GM12878 (cell line): Measurements from ENCODE around the gene SYCP2. TPM values are rescaled to one million over a fixed set of nuclear protein-coding genes. Genes with fewer than 3 reads are reported as not detected.

Experiments used
- ATAC-seq: fragments of 200-7000 bp; cut with Tn5 transposase; 3 replicates; pipeline ENCODE4 v1.9.1; 2020; ENCODE audit warnings: mild to moderate bottlenecking, moderate library complexity
- BruUV-seq: library from RNA; stranded (reverse); fragments of 400-500 nt; replicated peaks from 2 replicates; lab custom pipeline; 2021; lab: Mats Ljungman, UMichigan
- CTCF ChIA-PET: fragments of 300-600 bp; sonication (Branson Sonifier 250); formaldehyde crosslinking; extraction: SDS; loops from one replicate; lab custom pipeline; 2021; ENCODE audit warnings: inconsistent platforms; lab: Yijun Ruan, JAX
- POLR2A ChIA-PET: fragments of 350-600 bp; formaldehyde crosslinking; extraction: SDS; loops from one replicate; lab custom pipeline; 2021; ENCODE audit warnings: inconsistent platforms; lab: Charles Lee
- RAD21 ChIA-PET: fragments of 300-600 bp; sonication (Branson Sonifier 250); formaldehyde crosslinking; loops from one replicate; lab custom pipeline; 2023; ENCODE audit warnings: antibody characterized with exemption; ENCODE audit not compliant: unreplicated experiment; lab: Charles Lee
- SMC1A ChIA-PET: fragments of 300-600 bp; sonication (Branson Sonifier 250); formaldehyde crosslinking; loops from one replicate; lab custom pipeline; 2023; ENCODE audit not compliant: unreplicated experiment, uncharacterized antibody; lab: Charles Lee
- DNase-seq: peaks from one replicate; pipeline ENCODE4 v3.0.0-alpha.2; 2011; ENCODE audit warnings: low read depth, low spot score
- FAIRE-seq: peaks from 3 replicates; lab custom pipeline; 2011; peaks lifted over from hg19 to GRCh38; lab: Jason Lieb, UNC
- H2AFZ ChIP-seq: 2 replicates; pipeline ENCODE4 v1.6.0; 2011; ENCODE audit warnings: low read depth, low read length, control low read depth; ENCODE audit not compliant: control insufficient read depth
- H3K27ac ChIP-seq: 2 replicates; pipeline ENCODE4 v1.5.1; 2011; ENCODE audit warnings: control low read depth; ENCODE audit not compliant: control insufficient read depth, insufficient read depth
- H3K27me3 ChIP-seq, 2 experiments: replicated peaks in 1 of 2; 2 replicates each; pipeline versions ENCODE4 v1.6.0 to v1.6.1; 2011; ENCODE audit warnings: low read length in 1 of 2; ENCODE audit not compliant: control insufficient read depth in 2 of 2, insufficient read depth in 2 of 2
- H3K36me3 ChIP-seq, 2 experiments: 2 replicates each; pipeline ENCODE4 v1.5.1; 2011; ENCODE audit warnings: low read length in 1 of 2; ENCODE audit not compliant: control insufficient read depth in 2 of 2, insufficient read depth in 2 of 2
- H3K4me1 ChIP-seq: 2 replicates; pipeline ENCODE4 v1.6.1; 2011; ENCODE audit warnings: mild to moderate bottlenecking, low read length, moderate library complexity, mixed read lengths; ENCODE audit not compliant: control insufficient read depth, insufficient read depth
- H3K4me2 ChIP-seq: 2 replicates; pipeline ENCODE4 v1.6.0; 2011; ENCODE audit warnings: control low read depth; ENCODE audit not compliant: control insufficient read depth, insufficient read depth
- H3K4me3 ChIP-seq: fragments of 200-600 bp; sonication (generic); 2 replicates; pipeline ENCODE4 v1.5.1; 2016
- H3K79me2 ChIP-seq: 2 replicates; pipeline ENCODE4 v1.6.0; 2011; ENCODE audit warnings: low read length; ENCODE audit not compliant: control insufficient read depth, insufficient read depth
- H3K9ac ChIP-seq: 2 replicates; pipeline ENCODE4 v1.8.0; 2011; ENCODE audit warnings: low read length, control low read depth, mixed read lengths; ENCODE audit not compliant: control insufficient read depth, insufficient read depth
- H3K9me3 ChIP-seq: replicated peaks from 3 replicates; pipeline ENCODE4 v1.5.1; 2011; ENCODE audit warnings: mild to moderate bottlenecking, low read length; ENCODE audit not compliant: control insufficient read depth, insufficient read depth
- H4K20me1 ChIP-seq: 2 replicates; pipeline ENCODE4 v1.6.0; 2011; ENCODE audit not compliant: control insufficient read depth, insufficient read depth
- BMI1 ChIP-seq: fragments of 450-650 bp; IDR thresholded peaks from 2 replicates; pipeline ENCODE4 v1.6.1; 2016; ENCODE audit warnings: mild to moderate bottlenecking, moderate library complexity, borderline replicate concordance
- CEBPB ChIP-seq, 2 experiments: fragments of 150-350 bp in 1 of 2; IDR thresholded peaks; 2 replicates each; pipeline ENCODE4 v1.6.1; 2012 to 2014; ENCODE audit warnings: low read depth in 2 of 2, low read length in 2 of 2, borderline replicate concordance in 1 of 2, inconsistent platforms in 1 of 2
- DPF2 ChIP-seq: fragments of 450-650 bp; IDR thresholded peaks from 2 replicates; pipeline ENCODE4 v1.6.1; 2017; ENCODE audit warnings: mild to moderate bottlenecking
- E2F4 ChIP-seq: IDR thresholded peaks from 2 replicates; pipeline ENCODE4 v1.6.1; 2012; ENCODE audit warnings: low read depth, low read length, improper control_type of control experiment
- ESRRA ChIP-seq: IDR thresholded peaks from 2 replicates; pipeline ENCODE4 v1.6.1; 2012; ENCODE audit warnings: mild to moderate bottlenecking, low read length, improper control_type of control experiment
- ETV6 ChIP-seq, 2 experiments: fragments of 450-650 bp in 1 of 2; IDR thresholded peaks in 1 of 2; conservative IDR thresholded peaks in 1 of 2; 2 replicates each; pipeline ENCODE4 v1.6.1; 2014; ENCODE audit warnings: antibody characterized with exemption in 1 of 2, borderline replicate concordance in 1 of 2, low read depth in 1 of 2, mild to moderate bottlenecking in 1 of 2, moderate library complexity in 1 of 2
- FOXM1 ChIP-seq: IDR thresholded peaks from 2 replicates; pipeline ENCODE4 v1.6.1; 2012; ENCODE audit warnings: low read depth, mild to moderate bottlenecking, inconsistent platforms, low read length, moderate library complexity
- IKZF1 ChIP-seq: fragments of 450-650 bp; conservative IDR thresholded peaks from 2 replicates; pipeline ENCODE4 v1.6.1; 2017; ENCODE audit warnings: antibody characterized with exemption, mild to moderate bottlenecking
- IRF3 ChIP-seq: fragments of 450-650 bp; IDR thresholded peaks from 2 replicates; pipeline ENCODE4 v1.6.1; 2014; ENCODE audit warnings: mild to moderate bottlenecking
- KDM1A ChIP-seq: fragments of 200-600 bp; sonication (generic); IDR thresholded peaks from 2 replicates; pipeline ENCODE4 v1.6.1; 2016; ENCODE audit warnings: borderline replicate concordance
- MTA2 ChIP-seq: fragments of 450-650 bp; IDR thresholded peaks from 2 replicates; pipeline ENCODE4 v1.6.1; 2016; ENCODE audit warnings: low read depth, mild to moderate bottlenecking, moderate library complexity
- MTA3 ChIP-seq: IDR thresholded peaks from 2 replicates; pipeline ENCODE4 v1.6.1; 2012; ENCODE audit warnings: low read length, inconsistent platforms, borderline replicate concordance
- NFXL1 ChIP-seq: fragments of 450-650 bp; IDR thresholded peaks from 2 replicates; pipeline ENCODE4 v1.6.1; 2017; ENCODE audit warnings: antibody characterized with exemption, mild to moderate bottlenecking, borderline replicate concordance
- SIN3A ChIP-seq: IDR thresholded peaks from 2 replicates; pipeline ENCODE4 v1.6.1; 2012; ENCODE audit warnings: low read depth, low read length, improper control_type of control experiment
- SMAD5 ChIP-seq: IDR thresholded peaks from 2 replicates; pipeline ENCODE4 v1.6.1; 2016; ENCODE audit warnings: antibody characterized with exemption, low read depth
- STAT1 ChIP-seq: fragments of 450-650 bp; conservative IDR thresholded peaks from 2 replicates; pipeline ENCODE4 v1.6.1; 2014; ENCODE audit warnings: antibody characterized with exemption, mild to moderate bottlenecking
- TCF3 ChIP-seq: IDR thresholded peaks from 2 replicates; pipeline ENCODE4 v1.6.1; 2012; ENCODE audit warnings: low read depth, mild to moderate bottlenecking, low read length, borderline replicate concordance; ENCODE audit not compliant: insufficient read depth
- ZNF217 ChIP-seq: fragments of 450-650 bp; IDR thresholded peaks from 2 replicates; pipeline ENCODE4 v1.6.1; 2017; ENCODE audit warnings: antibody characterized with exemption, mild to moderate bottlenecking
- ZZZ3 ChIP-seq: IDR thresholded peaks from 2 replicates; pipeline ENCODE4 v1.6.1; 2011; ENCODE audit warnings: low read depth; ENCODE audit not compliant: control insufficient read depth, insufficient read length
- WGBS: methylation state at CpG from one replicate; pipeline ENCODE4 v1.1.6; 2016; ENCODE audit warnings: low lambda C conversion rate; ENCODE audit not compliant: insufficient replicate concordance, insufficient coverage; ENCODE audit errors: missing lambda C conversion rate; 5-methylcytosine and 5-hydroxymethylcytosine counted together
- in situ Hi-C: fragments of 300-500 bp; cut with MboI; formaldehyde crosslinking; loops from 9 replicates; pipeline ENCODE4 v1.14.3; 2018; ENCODE audit warnings: mixed read lengths
- intact Hi-C: fragments of 100-400 bp; cut with micrococcal nuclease; formaldehyde crosslinking; loops from one replicate; pipeline ENCODE4 v1.14.2; 2022; ENCODE audit not compliant: unreplicated experiment
- polyA plus RNA-seq, 11 experiments: library from polyadenylated mRNA; depleted of rRNA in 4 of 11; unstranded in 6 of 11; stranded (reverse) in 5 of 11; fragments of >200 nt; fragmentation: Nextera tagmentation in 4 of 11; fragmentation: Illumina TruSeq in 1 of 11; extraction: Ambion mirVana in 4 of 11; extraction: Trizol in 1 of 11; gene quantifications; 1 replicate in 1 of 11; 2 replicates in 10 of 11; pipeline versions ENCODE4 v1.2.1 to v1.2.3, GENCODE V29; 2011 to 2016; ENCODE audit warnings: inconsistent platforms in 2 of 11, missing spikeins in 2 of 11, low read depth in 1 of 11
- total RNA-seq, 4 experiments: library from RNA; depleted of rRNA in 3 of 4; stranded (reverse); fragments of >200 nt in 3 of 4; fragmentation: Illumina TruSeq in 1 of 4; extraction: Trizol in 1 of 4; gene quantifications; 2 replicates each; pipeline versions ENCODE4 v1.2.1 to v1.2.3, GENCODE V29; 2013 to 2021

Gene SYCP2
- total and polyA plus RNA-seq, 10 of the 15 experiments (the other 5 are each of a cell fraction or from before 2014, with no cell fraction given), result 0.01 to 0.18 (median 0.09) TPM; not detected in 2

- H3K4me3 ChIP-seq, result no peak overlapping the region
- H3K9ac ChIP-seq, result no peak overlapping the region
- H3K27ac ChIP-seq, result no peak overlapping the region
- POLR2A ChIA-PET, result no interaction called here
- no peaks in the 10 kb centered on the region for H3K9me3 ChIP-seq
- ATAC-seq (no peak), DNase-seq (no peak), FAIRE-seq (no peak)
- in situ Hi-C loops, result loop anchor here (25.0 kb wide), 1 partner anchor 1255 kb away; no protein-coding TSS in a partner anchor
- no peaks in the 10 kb centered on the region for H4K20me1 ChIP-seq
- no peaks in the 10 kb centered on the region for H3K79me2 ChIP-seq
- H3K4me1 ChIP-seq, result no peaks in the 10 kb centered on the region
- no peak overlapping the region for H2AFZ ChIP-seq
- no peaks in the 10 kb centered on the region; a peak in 1 of 4 replicates for H3K27me3 ChIP-seq
- H3K4me2 ChIP-seq, result no peak overlapping the region
- CTCF ChIA-PET, result interaction anchor here (1.7 kb wide), 1 partner anchor 35 kb away, joined by 3 read pairs; no protein-coding TSS in a partner anchor
- RAD21 ChIA-PET, result interaction anchor here (0.8 kb wide), 1 partner anchor 31 kb away, joined by 3 read pairs; no protein-coding TSS in a partner anchor
- H3K36me3 ChIP-seq, result no peaks in the 10 kb centered on the region
- BruUV-seq, result no TSS peak
- intact Hi-C loops, result loop anchor here (2.0 kb wide), 1 partner anchor 35 kb away; no protein-coding TSS in a partner anchor
- SMC1A ChIA-PET, result no interaction called here
- 24% methylated on average over 4 of the region's 4 CpGs for WGBS
- TF ChIP-seq IRF3 (no peak), CEBPB (IDR thresholded peaks at IDR 0.05; ENCODE audit: borderline replicate concordance in 1 of 2, low read depth in 2 of 2, low read length in 2 of 2) (no peak), FOXM1 (no peak), DPF2 (no peak), MTA2 (no peak), ZNF217 (no peak), SMAD5 (no peak), BMI1 (no peak), ETV6 (conservative IDR thresholded peaks at IDR 0.05 in 1 of 2, IDR thresholded peaks at IDR 0.05 in 1 of 2; ENCODE audit: borderline replicate concordance in 1 of 2, low read depth in 1 of 2) (no peak), E2F4 (no peak), STAT1 (no peak), SIN3A (no peak), MTA3 (no peak), KDM1A (no peak), ESRRA (no peak), TCF3 (no peak), ZZZ3 (no peak), NFXL1 (no peak), IKZF1 (no peak)
These were observed 116.0 kb downstream of the SYCP2 start for GRCh38 chr20:59817406-59817805.
